Neural cell (in vitro differentiated cells): ENCODE data around the gene VSTM2B. TPM values are rescaled to one million over a fixed set of nuclear protein-coding genes. Genes with fewer than 3 reads are reported as not detected.

Experiments
- H2AFZ ChIP-seq: fragments of 200-600, 300-800 bp; sonication (generic), shearing (Covaris generic); 2 replicates; pipeline ENCODE4 v1.6.0; 2014; ENCODE audit warnings: low read depth, mild to moderate bottlenecking, antibody characterized with exemption, low read length, moderate library complexity
- H3F3A ChIP-seq: fragments of 200-600 bp; shearing (Covaris generic); 2 replicates; pipeline ENCODE4 v1.6.1; 2016; ENCODE audit warnings: mild to moderate bottlenecking, moderate library complexity, mixed read lengths, antibody characterized with exemption, low read length; ENCODE audit not compliant: insufficient read depth, poor library complexity, severe bottlenecking
- H3K27ac ChIP-seq: fragments of 200-600, 300-800 bp; sonication (generic), shearing (Covaris generic); 2 replicates; pipeline ENCODE4 v1.5.1; 2014; ENCODE audit warnings: mild to moderate bottlenecking, low read length, moderate library complexity
- H3K27me3 ChIP-seq: fragments of 300-800, 200-600 bp; sonication (generic), shearing (Covaris generic); 2 replicates; pipeline ENCODE4 v1.6.0; 2014; ENCODE audit warnings: mild to moderate bottlenecking, low read depth, low read length, moderate library complexity; ENCODE audit not compliant: insufficient read depth
- H3K36me3 ChIP-seq: fragments of 300-800, 200-600 bp; sonication (generic), shearing (Covaris generic); 2 replicates; pipeline ENCODE4 v1.5.1; 2014; ENCODE audit warnings: mild to moderate bottlenecking, antibody characterized with exemption, low read length, moderate library complexity; ENCODE audit not compliant: insufficient read depth
- H3K4me2 ChIP-seq: fragments of 300-800, 200-600 bp; sonication (generic), shearing (Covaris generic); 2 replicates; pipeline ENCODE4 v1.6.0; 2014; ENCODE audit warnings: mild to moderate bottlenecking, low read length
- H3K4me3 ChIP-seq: fragments of 300-800, 200-600 bp; sonication (generic), shearing (Covaris generic); 2 replicates; pipeline ENCODE4 v1.5.1; 2014; ENCODE audit warnings: mild to moderate bottlenecking, low read length, moderate library complexity
- H3K79me2 ChIP-seq: fragments of 200-600 bp; shearing (Covaris generic); replicated peaks from 2 replicates; pipeline ENCODE4 v1.6.0; 2014; ENCODE audit warnings: mild to moderate bottlenecking, low read length, moderate library complexity; ENCODE audit not compliant: insufficient read depth
- H3K9ac ChIP-seq: fragments of 300-800, 200-600 bp; sonication (generic), shearing (Covaris generic); 2 replicates; pipeline ENCODE4 v1.6.1; 2016; ENCODE audit warnings: mild to moderate bottlenecking, low read length, mixed read lengths
- H3K9me2 ChIP-seq: fragments of 200-600 bp; shearing (Covaris generic); 2 replicates; pipeline ENCODE4 v1.6.1; 2016; ENCODE audit warnings: mild to moderate bottlenecking, low read length, mixed read lengths; ENCODE audit not compliant: insufficient read depth
- H3K9me3 ChIP-seq: fragments of 200-600, 300-800 bp; sonication (generic), shearing (Covaris generic); 2 replicates; pipeline ENCODE4 v1.6.1; 2016; ENCODE audit warnings: mild to moderate bottlenecking, mixed run types, low read length, moderate library complexity, mixed read lengths
- H4K20me1 ChIP-seq: fragments of 200-600 bp; shearing (Covaris generic); 2 replicates; pipeline ENCODE4 v1.6.1; 2016; ENCODE audit warnings: mild to moderate bottlenecking, mixed run types; ENCODE audit not compliant: insufficient read depth
- EP300 ChIP-seq: fragments of 450-650 bp; conservative IDR thresholded peaks from 2 replicates; pipeline ENCODE4 v1.6.1; 2014; ENCODE audit warnings: antibody characterized with exemption, mild to moderate bottlenecking, moderate library complexity; ENCODE audit not compliant: poor library complexity, severe bottlenecking
- EZH2 ChIP-seq: fragments of 200-600, 300-800 bp; shearing (Covaris generic), sonication (generic); IDR thresholded peaks from 2 replicates; pipeline ENCODE4 v1.6.1; 2014; ENCODE audit warnings: antibody characterized with exemption, low read length, borderline replicate concordance, mild to moderate bottlenecking; ENCODE audit not compliant: insufficient read depth, poor library complexity, severe bottlenecking
- MXI1 ChIP-seq: fragments of 450-650 bp; conservative IDR thresholded peaks from 2 replicates; pipeline ENCODE4 v1.6.1; 2014; ENCODE audit warnings: antibody characterized with exemption, mild to moderate bottlenecking; ENCODE audit not compliant: poor library complexity, severe bottlenecking
- POLR2AphosphoS5 ChIP-seq: IDR thresholded peaks from 2 replicates; pipeline ENCODE4 v1.6.1; 2012
- RAD21 ChIP-seq: fragments of 450-650 bp; conservative IDR thresholded peaks from 2 replicates; pipeline ENCODE4 v1.6.1; 2014; ENCODE audit warnings: antibody characterized with exemption, mild to moderate bottlenecking, moderate library complexity
- REST ChIP-seq: IDR thresholded peaks from 2 replicates; pipeline ENCODE4 v1.6.1; 2012; ENCODE audit warnings: borderline replicate concordance
- SMC3 ChIP-seq: fragments of 450-650 bp; conservative IDR thresholded peaks from 2 replicates; pipeline ENCODE4 v1.6.1; 2014; ENCODE audit warnings: antibody characterized with exemption, mild to moderate bottlenecking, moderate library complexity; ENCODE audit not compliant: poor library complexity
- TAF1 ChIP-seq: IDR thresholded peaks from 2 replicates; pipeline ENCODE4 v1.6.1; 2012; ENCODE audit warnings: low read depth
- polyA plus RNA-seq: library from polyadenylated mRNA; depleted of rRNA; stranded (reverse); fragments of >200 nt; gene quantifications from 2 replicates; pipeline ENCODE4 v1.2.3, GENCODE V29; 2014
- TF ChIP-seq, protein P1 (sequence below): fragments of 450-650 bp; IDR thresholded peaks from 2 replicates; pipeline ENCODE4 v1.5.1; 2014; ENCODE audit warnings: antibody characterized with exemption, mild to moderate bottlenecking, moderate library complexity; ENCODE audit not compliant: poor library complexity, severe bottlenecking

Gene VSTM2B
- polyA plus RNA-seq, 1 donor from 2014 or later, result 24.4 TPM

GRCh38 chr19:29596885-29597525 is 71.2 kb downstream of the VSTM2B start:
- H3K4me2 ChIP-seq, result no peak overlapping the region
- H3K4me3 ChIP-seq, result peak overlapping the region; percentile 19
- H3K9ac ChIP-seq, result peak overlapping the region; percentile 36
- peak; percentile 29 for TF ChIP-seq EP300
- peak; percentile 87 for TF ChIP-seq SMC3
- TF ChIP-seq MXI1, result no peak
- TF ChIP-seq REST, result peak; percentile 32
- TF ChIP-seq RAD21, result peak; percentile 96
- TF ChIP-seq EZH2, result no peak
- no peak for TF ChIP-seq TAF1
- no peak for TF ChIP-seq POLR2AphosphoS5
- TF ChIP-seq, protein P1, sequence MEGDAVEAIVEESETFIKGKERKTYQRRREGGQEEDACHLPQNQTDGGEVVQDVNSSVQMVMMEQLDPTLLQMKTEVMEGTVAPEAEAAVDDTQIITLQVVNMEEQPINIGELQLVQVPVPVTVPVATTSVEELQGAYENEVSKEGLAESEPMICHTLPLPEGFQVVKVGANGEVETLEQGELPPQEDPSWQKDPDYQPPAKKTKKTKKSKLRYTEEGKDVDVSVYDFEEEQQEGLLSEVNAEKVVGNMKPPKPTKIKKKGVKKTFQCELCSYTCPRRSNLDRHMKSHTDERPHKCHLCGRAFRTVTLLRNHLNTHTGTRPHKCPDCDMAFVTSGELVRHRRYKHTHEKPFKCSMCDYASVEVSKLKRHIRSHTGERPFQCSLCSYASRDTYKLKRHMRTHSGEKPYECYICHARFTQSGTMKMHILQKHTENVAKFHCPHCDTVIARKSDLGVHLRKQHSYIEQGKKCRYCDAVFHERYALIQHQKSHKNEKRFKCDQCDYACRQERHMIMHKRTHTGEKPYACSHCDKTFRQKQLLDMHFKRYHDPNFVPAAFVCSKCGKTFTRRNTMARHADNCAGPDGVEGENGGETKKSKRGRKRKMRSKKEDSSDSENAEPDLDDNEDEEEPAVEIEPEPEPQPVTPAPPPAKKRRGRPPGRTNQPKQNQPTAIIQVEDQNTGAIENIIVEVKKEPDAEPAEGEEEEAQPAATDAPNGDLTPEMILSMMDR, result peak; percentile 89
- peak overlapping the region; percentile 64 for H3K27ac ChIP-seq
- no peaks in the 10 kb centered on the region for H3K27me3 ChIP-seq
- no peaks in the 10 kb centered on the region for H3K9me2 ChIP-seq
- H3K9me3 ChIP-seq, result no peaks in the 10 kb centered on the region
- no peaks in the 10 kb centered on the region for H3K36me3 ChIP-seq
- no peak overlapping the region for H2AFZ ChIP-seq
- H3F3A ChIP-seq, result no peaks in the 10 kb centered on the region
- no peaks in the 10 kb centered on the region for H4K20me1 ChIP-seq
- no peaks in the 10 kb centered on the region for H3K79me2 ChIP-seq

DNA sequence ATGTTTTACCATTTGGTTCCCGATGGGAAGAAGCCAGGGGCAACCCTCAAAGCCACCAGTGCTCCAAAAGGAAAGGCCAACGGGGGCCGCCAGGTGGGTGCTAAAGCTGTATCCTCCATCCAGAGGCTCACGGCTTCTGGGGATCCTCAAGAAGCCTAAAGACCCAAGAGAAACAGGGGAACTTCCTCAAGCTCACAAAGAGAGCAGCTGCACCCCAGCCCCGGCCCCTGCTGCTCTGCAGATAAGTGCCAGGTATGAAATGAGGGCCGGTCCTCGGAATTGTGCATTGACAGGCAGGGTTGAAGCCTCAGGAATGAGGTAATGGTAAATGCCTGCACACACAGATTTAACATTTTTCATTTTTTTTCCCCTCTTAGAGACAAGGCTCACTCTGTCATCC is 72.2 kb downstream of the VSTM2B start:
- H2AFZ ChIP-seq, result no peak overlapping the region

More for the DNA sequence above, 72.2 kb downstream of the VSTM2B start:
- H3K4me2 ChIP-seq, result no peak overlapping the region
- no peaks in the 10 kb centered on the region for H3K9me3 ChIP-seq
- TF ChIP-seq POLR2AphosphoS5 (no peak), RAD21 (no peak), REST (no peak), MXI1 (no peak), EZH2 (no peak), SMC3 (no peak), TAF1 (no peak), EP300 (no peak)
- TF ChIP-seq, protein P1, result no peak
- no peaks in the 10 kb centered on the region for H3K79me2 ChIP-seq
- no peaks in the 10 kb centered on the region for H3K36me3 ChIP-seq
- H3K27ac ChIP-seq, result no peak overlapping the region
- H4K20me1 ChIP-seq, result no peaks in the 10 kb centered on the region
- H3K27me3 ChIP-seq, result no peaks in the 10 kb centered on the region
- no peak overlapping the region for H3K4me3 ChIP-seq
- no peaks in the 10 kb centered on the region for H3K9me2 ChIP-seq
- H3K9ac ChIP-seq, result no peak overlapping the region
- no peaks in the 10 kb centered on the region for H3F3A ChIP-seq
